ENCODE results near the gene MOB3B.

DNA sequence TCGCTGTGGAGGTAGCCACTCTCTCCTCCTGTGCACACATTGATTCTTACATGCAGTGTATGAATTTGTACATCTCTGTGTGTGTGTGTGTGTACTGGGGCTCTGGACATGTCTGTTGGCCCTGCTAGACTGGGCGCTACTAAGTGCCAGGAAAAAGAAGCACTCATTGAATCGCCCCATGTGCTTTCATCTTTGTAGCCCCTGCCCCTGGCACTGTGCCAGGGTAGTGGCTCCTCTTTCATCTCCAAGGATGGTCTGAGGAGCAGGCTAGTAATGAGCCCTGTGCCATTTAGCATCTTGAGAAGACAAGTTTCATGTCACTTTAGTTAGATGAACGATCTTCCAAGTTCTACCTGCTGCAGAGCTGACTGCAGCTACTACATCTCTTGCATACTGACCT is 198.2 kb downstream of the MOB3B start:
- TF ChIP-seq, protein P1, sequence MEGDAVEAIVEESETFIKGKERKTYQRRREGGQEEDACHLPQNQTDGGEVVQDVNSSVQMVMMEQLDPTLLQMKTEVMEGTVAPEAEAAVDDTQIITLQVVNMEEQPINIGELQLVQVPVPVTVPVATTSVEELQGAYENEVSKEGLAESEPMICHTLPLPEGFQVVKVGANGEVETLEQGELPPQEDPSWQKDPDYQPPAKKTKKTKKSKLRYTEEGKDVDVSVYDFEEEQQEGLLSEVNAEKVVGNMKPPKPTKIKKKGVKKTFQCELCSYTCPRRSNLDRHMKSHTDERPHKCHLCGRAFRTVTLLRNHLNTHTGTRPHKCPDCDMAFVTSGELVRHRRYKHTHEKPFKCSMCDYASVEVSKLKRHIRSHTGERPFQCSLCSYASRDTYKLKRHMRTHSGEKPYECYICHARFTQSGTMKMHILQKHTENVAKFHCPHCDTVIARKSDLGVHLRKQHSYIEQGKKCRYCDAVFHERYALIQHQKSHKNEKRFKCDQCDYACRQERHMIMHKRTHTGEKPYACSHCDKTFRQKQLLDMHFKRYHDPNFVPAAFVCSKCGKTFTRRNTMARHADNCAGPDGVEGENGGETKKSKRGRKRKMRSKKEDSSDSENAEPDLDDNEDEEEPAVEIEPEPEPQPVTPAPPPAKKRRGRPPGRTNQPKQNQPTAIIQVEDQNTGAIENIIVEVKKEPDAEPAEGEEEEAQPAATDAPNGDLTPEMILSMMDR (conservative IDR thresholded peaks at IDR 0.05 in 1 of 2, IDR thresholded peaks at IDR 0.05 in 1 of 2; ENCODE audit: low read depth in 1 of 2, low read length in 2 of 2): no peak
- no peak for TF ChIP-seq EZH2 (IDR thresholded peaks at IDR 0.05; ENCODE audit: low read length, missing control alignments)
